IMR-90 (cell line): ENCODE measurements around the gene ZCCHC17. TPM values are rescaled to one million over a fixed set of nuclear protein-coding genes. Genes with fewer than 3 reads are reported as not detected.

ENCODE experiments used
- ATAC-seq: fragments of 200-7000 bp; cut with Tn5 transposase; 2 replicates; pipeline ENCODE4 v1.9.1; 2020; ENCODE audit warnings: low read depth, mild to moderate bottlenecking, moderate library complexity
- BruUV-seq: library from RNA; stranded (reverse); fragments of 400-500 nt; replicated peaks from 2 replicates; lab custom pipeline; 2021; lab: Mats Ljungman, UMichigan
- CTCF ChIA-PET: fragments of 300-600 bp; formaldehyde crosslinking; extraction: SDS; loops from one replicate; lab custom pipeline; 2021; ENCODE audit warnings: antibody characterized with exemption; lab: Yijun Ruan, JAX
- POLR2A ChIA-PET: fragments of 300-600 bp; sonication (Branson Sonifier 250); formaldehyde crosslinking; loops from one replicate; lab custom pipeline; 2022; ENCODE audit warnings: antibody characterized with exemption; ENCODE audit not compliant: unreplicated experiment; lab: Charles Lee
- DNase-seq: peaks from one replicate; pipeline ENCODE4 v3.0.0; 2013
- H2AFZ ChIP-seq: replicated peaks from 2 replicates; pipeline ENCODE3; 2013; ENCODE audit warnings: low read length, mild to moderate bottlenecking; ENCODE audit not compliant: poor library complexity
- H2AK5ac ChIP-seq: 2 replicates; pipeline ENCODE4 v1.6.1; 2013; ENCODE audit warnings: low read depth, low read length, inconsistent platforms
- H2AK9ac ChIP-seq: replicated peaks from 2 replicates; pipeline ENCODE3; 2013; ENCODE audit warnings: mild to moderate bottlenecking, low read depth, low read length, moderate library complexity; ENCODE audit not compliant: poor library complexity
- H2BK120ac ChIP-seq: 2 replicates; pipeline ENCODE4 v1.6.1; 2013; ENCODE audit warnings: low read depth, low read length, inconsistent platforms
- H2BK15ac ChIP-seq: 3 replicates; pipeline ENCODE4 v1.6.1; 2013; ENCODE audit warnings: low read depth, low read length, inconsistent platforms
- H2BK20ac ChIP-seq: 2 replicates; pipeline ENCODE4 v1.6.1; 2013; ENCODE audit warnings: low read depth, mild to moderate bottlenecking, inconsistent platforms, low read length, moderate library complexity
- H2BK5ac ChIP-seq: 2 replicates; pipeline ENCODE4 v1.6.1; 2013; ENCODE audit warnings: mild to moderate bottlenecking, low read depth, low read length, inconsistent platforms; ENCODE audit not compliant: poor library complexity, severe bottlenecking
- H3K14ac ChIP-seq: replicated peaks from 2 replicates; pipeline ENCODE4 v1.6.1; 2013; ENCODE audit warnings: low read depth, low read length, inconsistent platforms
- H3K18ac ChIP-seq: 2 replicates; pipeline ENCODE4 v1.6.1; 2013; ENCODE audit warnings: low read depth, low read length, control low read depth
- H3K23ac ChIP-seq: 2 replicates; pipeline ENCODE4 v1.6.1; 2013; ENCODE audit warnings: low read depth, low read length, inconsistent platforms
- H3K27ac ChIP-seq: 2 replicates; pipeline ENCODE4 v1.5.1; 2013; ENCODE audit warnings: mild to moderate bottlenecking, control low read depth, low read length; ENCODE audit not compliant: insufficient read depth
- H3K27me3 ChIP-seq: 2 replicates; pipeline ENCODE4 v1.6.1; 2013; ENCODE audit warnings: low read length; ENCODE audit not compliant: control insufficient read depth, insufficient read depth
- H3K36me3 ChIP-seq: 2 replicates; pipeline ENCODE4 v1.6.1; 2013; ENCODE audit warnings: low read length, mixed read lengths; ENCODE audit not compliant: control insufficient read depth, insufficient read depth
- H3K4ac ChIP-seq: 2 replicates; pipeline ENCODE4 v1.6.1; 2013; ENCODE audit warnings: low read depth, low read length, inconsistent platforms
- H3K4me1 ChIP-seq: 2 replicates; pipeline ENCODE4 v1.6.1; 2013; ENCODE audit warnings: low read length, mixed read lengths; ENCODE audit not compliant: control insufficient read depth, insufficient read depth
- H3K4me2 ChIP-seq: 2 replicates; pipeline ENCODE4 v1.6.1; 2013; ENCODE audit warnings: low read depth, mild to moderate bottlenecking, control low read depth, low read length, moderate library complexity
- H3K4me3 ChIP-seq: 2 replicates; pipeline ENCODE4 v1.5.1; 2013; ENCODE audit warnings: low read depth, mild to moderate bottlenecking, control low read depth, low read length, moderate library complexity; ENCODE audit not compliant: insufficient read depth
- H3K56ac ChIP-seq: 2 replicates; pipeline ENCODE4 v1.6.1; 2013; ENCODE audit warnings: low read length, inconsistent platforms; ENCODE audit not compliant: insufficient read depth; ENCODE audit errors: extremely low read depth
- H3K79me1 ChIP-seq, 2 experiments: 2 replicates each; pipeline ENCODE4 v1.6.1; 2013; ENCODE audit warnings: low read length in 2 of 2, inconsistent platforms in 1 of 2, low read depth in 1 of 2
- H3K9ac ChIP-seq: 2 replicates; pipeline ENCODE4 v1.6.1; 2013; ENCODE audit warnings: low read depth, low read length, control low read depth
- H3K9me1 ChIP-seq: 2 replicates; pipeline ENCODE4 v1.6.1; 2013; ENCODE audit warnings: low read length, inconsistent platforms; ENCODE audit not compliant: insufficient read depth
- H3K9me3 ChIP-seq: 2 replicates; pipeline ENCODE4 v1.6.1; 2013; ENCODE audit warnings: low read length; ENCODE audit not compliant: control insufficient read depth, insufficient read depth
- H4K20me1 ChIP-seq: 2 replicates; pipeline ENCODE4 v1.6.1; 2013; ENCODE audit warnings: low read length, inconsistent platforms; ENCODE audit not compliant: insufficient read depth
- H4K5ac ChIP-seq: 2 replicates; pipeline ENCODE4 v1.6.1; 2013; ENCODE audit warnings: mild to moderate bottlenecking, low read depth, low read length, control low read depth
- H4K8ac ChIP-seq, 2 experiments: 2 replicates each; pipeline ENCODE4 v1.6.1; 2013; ENCODE audit warnings: low read depth in 2 of 2, low read length in 2 of 2, control low read depth in 1 of 2, inconsistent platforms in 1 of 2
- H4K91ac ChIP-seq: 2 replicates; pipeline ENCODE4 v1.6.1; 2013; ENCODE audit warnings: low read depth, low read length, inconsistent platforms; ENCODE audit not compliant: insufficient read depth
- BHLHE40 ChIP-seq: fragments of 150-350 bp; IDR thresholded peaks from 2 replicates; pipeline ENCODE4 v1.6.1; 2016; ENCODE audit warnings: mild to moderate bottlenecking, low read depth, low read length
- CEBPB ChIP-seq: IDR thresholded peaks from 2 replicates; pipeline ENCODE4 v1.6.1; 2012; ENCODE audit warnings: low read depth, low read length, improper control_type of control experiment
- CHD1 ChIP-seq: IDR thresholded peaks from 2 replicates; pipeline ENCODE4 v1.6.1; 2012; ENCODE audit warnings: low read depth, low read length, improper control_type of control experiment
- CTCF ChIP-seq: conservative IDR thresholded peaks from 2 replicates; pipeline ENCODE4 v1.5.1; 2012; ENCODE audit warnings: mild to moderate bottlenecking, low read depth, low read length, improper control_type of control experiment
- MAFK ChIP-seq: IDR thresholded peaks from 2 replicates; pipeline ENCODE4 v1.6.1; 2012; ENCODE audit warnings: low read depth, low read length, improper control_type of control experiment
- MAZ ChIP-seq: IDR thresholded peaks from 2 replicates; pipeline ENCODE4 v1.6.1; 2012; ENCODE audit warnings: low read depth, mild to moderate bottlenecking, low read length, improper control_type of control experiment, moderate library complexity, borderline replicate concordance
- MXI1 ChIP-seq: IDR thresholded peaks from 2 replicates; pipeline ENCODE4 v1.6.1; 2012; ENCODE audit warnings: low read depth, mild to moderate bottlenecking, low read length, moderate library complexity, borderline replicate concordance
- RCOR1 ChIP-seq: IDR thresholded peaks from 2 replicates; pipeline ENCODE4 v1.6.1; 2012; ENCODE audit warnings: mild to moderate bottlenecking, low read length, improper control_type of control experiment; ENCODE audit not compliant: insufficient replicate concordance
- SMC3 ChIP-seq: fragments of 150-350 bp; IDR thresholded peaks from 2 replicates; pipeline ENCODE4 v1.6.1; 2016; ENCODE audit warnings: low read depth, mild to moderate bottlenecking, antibody characterized with exemption, low read length, moderate library complexity
- USF2 ChIP-seq: fragments of 150-350 bp; IDR thresholded peaks from 2 replicates; pipeline ENCODE4 v1.6.1; 2017; ENCODE audit warnings: mild to moderate bottlenecking, antibody characterized with exemption, low read length, low read depth
- WGBS, 2 experiments: methylation state at CpG; one replicate each; pipeline versions ENCODE4 v1.1.5 to v1.1.7; 2013; ENCODE audit warnings: missing lambda C conversion rate in 2 of 2; ENCODE audit not compliant: insufficient read length in 1 of 2; ENCODE audit errors: extremely low coverage in 2 of 2; 5-methylcytosine and 5-hydroxymethylcytosine counted together
- dilution Hi-C: fragments of 300-500 bp; cut with HindIII; formaldehyde crosslinking; loops from one replicate; pipeline ENCODE4 v1.14.3; 2018; ENCODE audit warnings: low sequenced_read_pairs; ENCODE audit not compliant: unreplicated experiment
- in situ Hi-C: fragments of 300-500 bp; cut with MboI; formaldehyde crosslinking; loops from 3 replicates; pipeline ENCODE4 v1.14.3; 2019; ENCODE audit warnings: low sequenced_read_pairs, inconsistent platforms, mixed read lengths
- intact Hi-C: fragments of 100-400 bp; cut with micrococcal nuclease; formaldehyde crosslinking; loops from 2 replicates; pipeline ENCODE4 v1.10.0; 2022
- polyA plus RNA-seq, 3 experiments: library from polyadenylated mRNA; depleted of rRNA; stranded (reverse); fragments of >200 nt; gene quantifications; 2 replicates each; pipeline ENCODE4 v1.2.3, GENCODE V29; 2012; ENCODE audit warnings: low replicate concordance in 1 of 3
- total RNA-seq: library from RNA; depleted of rRNA; stranded (reverse); fragments of >200 nt; gene quantifications from 2 replicates; pipeline ENCODE4 v1.2.3, GENCODE V29; 2012

ZCCHC17 gene
- total and polyA plus RNA-seq, 2 of the 4 experiments (the other 2 are of a cell fraction) = 48.4 to 48.9 TPM

- no peak for TF ChIP-seq CTCF
- TF ChIP-seq RCOR1 = no peak
- no peak for TF ChIP-seq CEBPB
- no peak for TF ChIP-seq CHD1
These were observed 2.5 kb downstream of the ZCCHC17 start (continued) for GRCh38 chr1:31299365-31299764.

DNA sequence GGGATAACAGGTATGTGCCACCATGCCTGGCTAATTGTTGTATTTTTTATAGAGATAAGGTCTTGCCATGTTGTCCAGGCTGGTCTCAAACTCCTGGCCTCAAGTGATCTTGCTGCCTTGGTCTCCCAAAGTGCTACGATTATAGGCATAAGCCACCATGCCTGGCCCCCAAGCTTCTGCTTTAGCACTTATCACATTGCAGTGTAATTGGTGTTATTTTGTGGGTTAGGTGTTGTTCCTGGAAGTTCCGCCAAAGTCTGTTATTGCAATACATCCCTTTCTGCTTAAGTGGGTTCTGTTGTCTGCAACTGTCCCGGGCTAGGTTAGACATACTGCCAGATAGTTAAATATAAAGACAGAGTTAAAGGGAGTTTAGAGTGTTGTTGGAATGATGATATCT lies 3.4 kb downstream of the ZCCHC17 start:
- BruUV-seq = no TSS peak
- Histone ChIP-seq H4K5ac (no peak overlapping the region), H4K8ac (no peak overlapping the region), H4K91ac (no peak overlapping the region), H2AK5ac (no peak overlapping the region), H3K4me3 (no peak overlapping the region), H3K79me1 (peaks cover 34 to 67% of the 10 kb centered on the region in 2 experiments), H3K9ac (no peak overlapping the region), H3K9me3 (no peaks in the 10 kb centered on the region), H2BK5ac (no peak overlapping the region), H3K27ac (no peak overlapping the region), H4K20me1 (no peaks in the 10 kb centered on the region), H3K14ac (no peak overlapping the region), H2AFZ (no peak overlapping the region), H2BK15ac (no peak overlapping the region), H3K4me2 (no peak overlapping the region), H3K36me3 (peaks cover 3% of the 10 kb centered on the region; the same call in 1 of the 2 replicates), H3K56ac (no peak overlapping the region), H3K4ac (no peak overlapping the region), H2BK120ac (no peak overlapping the region), H3K18ac (no peak overlapping the region), H3K9me1 (peaks cover 5% of the 10 kb centered on the region; the same call in 1 of the 2 replicates), H3K4me1 (peaks cover 2% of the 10 kb centered on the region), H3K27me3 (no peaks in the 10 kb centered on the region), H3K23ac (no peak overlapping the region), H2AK9ac (no peak overlapping the region), H2BK20ac (no peak overlapping the region)
- ATAC-seq = no peak
- WGBS, 2 experiments = no CpG with 5 or more reads among the region's 3 CpGs
- no peak for DNase-seq
- intact Hi-C loops (no loop called here), dilution Hi-C loops (no loop called here), in situ Hi-C loops (no loop called here)
- ChIA-PET POLR2A (no interaction called here), CTCF (no interaction called here)
- TF ChIP-seq BHLHE40 (no peak), MAFK (no peak), RCOR1 (no peak), MXI1 (no peak), CTCF (no peak), SMC3 (no peak), MAZ (no peak), USF2 (no peak), CHD1 (no peak)
